LNCaP clone FGC (cell line): Measurements from ENCODE around the gene PLXNA2.

ENCODE experiments used
- DNase-seq: peaks from one replicate; pipeline ENCODE4 v3.0.0-alpha.2; 2011; ENCODE audit warnings: low read depth
- H3K4me3 ChIP-seq: 2 replicates; pipeline ENCODE4 v1.5.1; 2011; ENCODE audit warnings: mild to moderate bottlenecking, low read depth, low read length, control low read depth
- CTCF ChIP-seq: IDR thresholded peaks from 2 replicates; pipeline ENCODE4 v1.5.1; 2012; ENCODE audit warnings: mild to moderate bottlenecking; ENCODE audit not compliant: control insufficient read depth, insufficient read depth; ENCODE audit errors: extremely low read depth

The PLXNA2 gene

GRCh38 chr1:208163539-208163938, 80.6 kb downstream of the PLXNA2 start:
- TF ChIP-seq CTCF: no peak
- H3K4me3 ChIP-seq: no peak overlapping the region
- DNase-seq: no peak

DNA sequence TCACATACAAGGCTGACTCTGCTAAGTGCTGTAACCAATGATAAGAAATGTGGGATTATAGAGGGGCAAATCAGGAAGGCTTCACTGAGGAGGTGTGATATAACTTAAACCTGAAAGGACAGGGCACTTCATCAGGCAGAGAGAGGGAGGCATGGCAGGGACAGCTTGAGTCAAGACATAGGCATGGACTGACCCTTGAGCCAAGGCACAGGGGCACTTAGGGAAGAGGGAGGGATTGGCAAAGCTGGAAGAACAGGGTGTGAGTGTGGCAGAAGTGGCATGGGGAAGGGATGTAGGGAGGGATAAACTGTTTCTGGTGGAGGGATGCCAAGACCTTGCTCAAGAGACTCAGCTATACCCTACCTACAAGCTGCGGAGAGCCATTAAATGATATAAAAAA, 81.3 kb downstream of the PLXNA2 start:
- TF ChIP-seq CTCF: no peak
- no peak for DNase-seq
- H3K4me3 ChIP-seq: no peak overlapping the region

DNA sequence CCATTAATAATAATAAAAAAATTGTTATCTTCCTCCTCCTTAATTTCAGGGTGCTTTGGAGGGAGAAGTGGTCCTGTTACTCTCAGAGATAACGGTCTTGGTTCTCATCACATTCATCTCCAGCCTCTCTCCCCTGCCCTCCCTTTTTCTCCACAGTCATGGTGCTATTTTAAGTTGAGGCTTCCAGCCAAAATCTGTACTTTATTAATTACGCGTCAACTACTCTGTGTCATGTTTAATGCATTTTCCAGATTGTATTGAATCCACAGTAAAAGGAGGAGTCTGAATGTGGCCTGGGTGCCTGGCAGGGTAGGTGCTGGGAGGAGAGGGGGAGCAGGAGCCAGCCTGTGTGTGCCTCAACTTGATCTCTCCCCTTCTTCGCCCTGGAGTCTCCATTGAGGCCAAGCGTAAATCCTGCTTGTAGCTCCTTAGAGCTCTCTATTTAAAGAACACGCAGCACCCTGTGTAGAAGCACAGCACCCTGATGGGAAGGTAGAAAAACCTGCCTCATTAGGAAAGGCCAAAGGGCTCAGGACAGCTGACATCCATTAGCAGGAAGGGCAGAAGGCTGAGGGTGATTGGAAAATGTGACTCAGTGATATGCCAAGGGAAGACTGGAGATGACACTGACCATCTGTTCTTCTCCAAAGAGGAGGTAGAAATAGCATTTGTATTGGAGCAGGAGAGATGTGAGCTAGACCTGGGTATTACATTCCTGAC, 82.4 kb downstream of the PLXNA2 start:
- DNase-seq: no peak
- H3K4me3 ChIP-seq: no peak overlapping the region
- no peak for TF ChIP-seq CTCF

DNA sequence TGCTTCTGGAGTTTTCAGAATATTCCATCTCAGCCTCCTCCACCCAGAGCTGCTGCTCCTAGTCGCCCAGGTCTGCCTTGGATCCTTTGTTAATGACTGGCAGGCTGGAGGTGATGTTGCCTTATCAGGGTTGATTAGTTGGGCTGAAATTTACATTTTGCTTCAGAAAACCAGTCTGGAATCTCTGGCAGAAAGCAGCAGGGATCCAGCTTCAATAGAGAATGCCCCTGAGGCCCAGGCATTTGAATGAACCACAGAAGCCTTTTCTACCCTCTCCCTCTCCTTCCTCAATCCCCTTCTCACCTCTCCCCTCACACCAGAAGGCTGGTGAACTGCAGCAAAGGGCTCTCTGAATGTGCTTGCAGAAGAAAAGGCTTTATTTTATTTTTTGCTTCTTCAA, 83.2 kb downstream of the PLXNA2 start:
- H3K4me3 ChIP-seq: no peak overlapping the region
- no peak for TF ChIP-seq CTCF
- no peak for DNase-seq

DNA sequence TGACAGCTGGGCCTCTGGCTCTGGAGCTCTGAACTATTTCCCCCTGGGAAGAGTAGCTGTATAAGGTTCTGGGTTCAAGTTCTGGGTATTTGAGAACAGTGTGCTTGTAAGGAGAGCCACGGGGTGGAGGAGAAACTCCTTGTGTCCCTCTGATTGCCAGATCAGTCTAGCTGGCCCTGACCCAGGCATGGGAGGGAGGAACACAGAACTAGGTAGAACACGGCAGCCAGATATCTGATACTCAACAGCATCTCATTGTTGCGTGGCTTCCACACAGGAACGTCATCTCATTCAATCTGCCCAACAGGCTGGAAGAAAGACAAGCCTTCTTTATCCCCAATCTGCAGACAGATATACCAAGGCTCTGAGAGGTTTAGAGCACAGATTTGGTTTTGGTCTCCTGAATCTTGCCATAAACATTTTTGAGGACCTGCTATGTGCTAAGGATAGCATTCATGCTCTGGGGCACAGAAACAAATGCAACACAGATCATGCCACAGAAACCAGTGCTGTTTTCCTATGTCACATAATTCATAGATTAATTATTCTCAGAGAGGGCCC, 83.8 kb downstream of the PLXNA2 start:
- no peak overlapping the region for H3K4me3 ChIP-seq
- DNase-seq: no peak
- no peak for TF ChIP-seq CTCF

GRCh38 chr1:208159555-208160258, 84.5 kb downstream of the PLXNA2 start:
- no peak for TF ChIP-seq CTCF
- H3K4me3 ChIP-seq: no peak overlapping the region
- no peak for DNase-seq
